Muscle of back (tissue), 13 donors: ENCODE measurements around the gene POU1F1. TPM values are rescaled to one million over a fixed set of nuclear protein-coding genes. Genes with fewer than 3 reads are reported as not detected.
"Not testable (repeated sequence)": the region's sequence is repeated elsewhere in the genome, so short reads cannot be mapped to it uniquely, and the experiment has no call there.

Experiments used
- DNase-seq, 3 donors: peaks; one replicate each; pipeline versions ENCODE4 v3.0.0 to v3.0.0-alpha.2; 2013
- long read RNA-seq, 9 donors: transcript quantifications; one replicate each; lab custom pipeline, GENCODE V29; 2026
- polyA plus RNA-seq, 10 donors: library from polyadenylated mRNA; unstranded; fragments of 120-200 nt; gene quantifications; one replicate each; pipeline ENCODE4 v1.2.1, GENCODE V29; 2013; ENCODE audit not compliant: insufficient read length in 10 of 10

POU1F1 gene
- not detected for polyA plus RNA-seq
- long read RNA-seq, donor 1 = 0 reads
- long read RNA-seq, donor 2 = 0 reads
- long read RNA-seq, donor 3 = 0 reads
- long read RNA-seq, donor 4 = 0 reads
- long read RNA-seq, donor 5 = 0 reads
- long read RNA-seq, donor 6 = 0 reads
- long read RNA-seq, donor 7 = 0 reads
- long read RNA-seq, donor 8 = 0 reads
- long read RNA-seq, donor 9 = 0 reads

- DNase-seq = no peak
Observed at GRCh38 chr3:87276484-87276883, at the start of gene POU1F1. TSS of gene POU1F1 (minus strand) at chr3:87276584. CDS start at chr3:87276462, 122 bp downstream.

GRCh38 chr3:87324609-87325008 lies 48.2 kb upstream of the POU1F1 start:
- no peak for DNase-seq

GRCh38 chr3:87320756-87321626 lies 44.6 kb upstream of the POU1F1 start:
- DNase-seq = peak in 1 of 3 donors; percentile 3

- DNase-seq = no peak
Observed at GRCh38 chr3:87318617-87319021, 42.2 kb upstream of the POU1F1 start.

- no peak for DNase-seq
Observed at GRCh38 chr3:87317779-87318178, 41.4 kb upstream of the POU1F1 start.

- DNase-seq = no peak
Observed at GRCh38 chr3:87313641-87314040, 37.3 kb upstream of the POU1F1 start.

- no peak for DNase-seq
Observed at GRCh38 chr3:87311309-87311708, 34.9 kb upstream of the POU1F1 start.

GRCh38 chr3:87309601-87310000 lies 33.2 kb upstream of the POU1F1 start:
- no peak for DNase-seq

GRCh38 chr3:87307805-87308204 lies 31.4 kb upstream of the POU1F1 start:
- no peak for DNase-seq

- DNase-seq = no peak
Observed at GRCh38 chr3:87305517-87305916, 29.1 kb upstream of the POU1F1 start.

- not testable (repeated sequence) for DNase-seq
Observed at GRCh38 chr3:87305031-87305430, 28.6 kb upstream of the POU1F1 start.

GRCh38 chr3:87298111-87298718 lies 21.8 kb upstream of the POU1F1 start:
- DNase-seq = peak; percentile 18 to 36 (median 27)

GRCh38 chr3:87288446-87288845 lies 12.1 kb upstream of the POU1F1 start:
- no peak for DNase-seq

- peak in 1 of 3 donors; percentile 5 for DNase-seq
Observed at GRCh38 chr3:87287011-87287410, 10.6 kb upstream of the POU1F1 start.

- no peak for DNase-seq
Observed at GRCh38 chr3:87272718-87273341, 3.6 kb downstream of the POU1F1 start.

GRCh38 chr3:87270908-87271700 lies 5.3 kb downstream of the POU1F1 start:
- peak in 1 of 3 donors; percentile 3 for DNase-seq

GRCh38 chr3:87269723-87270122 lies 6.7 kb downstream of the POU1F1 start:
- no peak for DNase-seq

- DNase-seq = no peak
Observed at GRCh38 chr3:87268646-87269211, 7.7 kb downstream of the POU1F1 start.

- no peak for DNase-seq
Observed at GRCh38 chr3:87267953-87268645, 8.3 kb downstream of the POU1F1 start.

GRCh38 chr3:87261925-87262324 lies 14.5 kb downstream of the POU1F1 start:
- no peak for DNase-seq
